ENCODE data around the gene SEZ6L2. TPM values are rescaled to one million over a fixed set of nuclear protein-coding genes. Genes with fewer than 3 reads are reported as not detected.
A peak's percentile ranks its signal among the peaks of the same experiment; 100 is the strongest.

SEZ6L2 gene
- total and polyA plus RNA-seq, 2 of the 13 experiments (the other 11 are each of a cell fraction or from before 2014, with no cell fraction given), result 14.9 to 16.9 TPM

DNA sequence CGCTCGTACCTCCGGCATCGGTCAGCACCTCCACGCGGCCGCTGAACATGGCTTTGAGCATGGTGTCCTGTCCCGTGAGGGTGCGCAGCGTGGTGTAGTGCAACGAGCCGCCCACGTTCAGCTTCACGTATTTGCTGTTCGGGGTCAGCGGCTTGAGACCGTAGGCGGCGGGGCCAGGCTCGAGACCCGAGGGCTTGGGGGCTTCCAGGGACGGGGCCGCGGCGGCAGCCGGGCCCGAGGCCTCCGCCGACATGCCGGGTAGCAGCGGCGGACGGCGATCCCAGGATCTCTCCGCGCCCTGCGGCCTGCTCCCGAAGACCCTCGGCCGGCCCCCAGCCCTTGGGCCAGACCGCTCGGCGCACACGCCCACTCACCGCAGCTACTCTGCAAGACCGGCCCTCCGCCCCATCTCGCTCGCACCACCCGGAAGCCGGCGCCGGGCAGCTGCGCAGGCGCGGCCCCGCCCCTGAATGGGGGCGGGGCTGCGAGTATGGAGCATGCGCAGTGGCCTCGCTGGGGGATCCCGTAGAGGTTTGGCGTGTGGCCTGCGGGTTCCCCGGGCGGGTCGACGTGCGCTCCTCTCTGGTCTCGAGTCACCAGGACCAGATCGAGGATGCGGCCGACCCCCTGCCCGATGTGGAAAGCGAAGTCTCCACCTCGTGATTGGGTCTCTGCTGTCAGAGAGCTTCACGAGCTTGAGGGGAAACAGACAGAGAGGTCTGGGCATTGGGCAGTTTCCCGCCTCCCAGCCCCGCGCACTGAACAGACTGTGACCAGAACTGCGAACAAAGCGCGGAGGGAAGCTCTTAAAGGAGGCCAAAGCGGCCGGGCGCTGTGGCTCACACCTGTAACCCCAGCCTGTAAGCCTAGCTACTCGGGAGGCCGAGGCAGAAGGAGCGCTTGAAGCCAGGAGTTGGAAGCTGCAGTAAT, 26.7 kb upstream of the SEZ6L2 start, which contains the start of gene KCTD13 (continued):
- TF ChIP-seq, protein P1, sequence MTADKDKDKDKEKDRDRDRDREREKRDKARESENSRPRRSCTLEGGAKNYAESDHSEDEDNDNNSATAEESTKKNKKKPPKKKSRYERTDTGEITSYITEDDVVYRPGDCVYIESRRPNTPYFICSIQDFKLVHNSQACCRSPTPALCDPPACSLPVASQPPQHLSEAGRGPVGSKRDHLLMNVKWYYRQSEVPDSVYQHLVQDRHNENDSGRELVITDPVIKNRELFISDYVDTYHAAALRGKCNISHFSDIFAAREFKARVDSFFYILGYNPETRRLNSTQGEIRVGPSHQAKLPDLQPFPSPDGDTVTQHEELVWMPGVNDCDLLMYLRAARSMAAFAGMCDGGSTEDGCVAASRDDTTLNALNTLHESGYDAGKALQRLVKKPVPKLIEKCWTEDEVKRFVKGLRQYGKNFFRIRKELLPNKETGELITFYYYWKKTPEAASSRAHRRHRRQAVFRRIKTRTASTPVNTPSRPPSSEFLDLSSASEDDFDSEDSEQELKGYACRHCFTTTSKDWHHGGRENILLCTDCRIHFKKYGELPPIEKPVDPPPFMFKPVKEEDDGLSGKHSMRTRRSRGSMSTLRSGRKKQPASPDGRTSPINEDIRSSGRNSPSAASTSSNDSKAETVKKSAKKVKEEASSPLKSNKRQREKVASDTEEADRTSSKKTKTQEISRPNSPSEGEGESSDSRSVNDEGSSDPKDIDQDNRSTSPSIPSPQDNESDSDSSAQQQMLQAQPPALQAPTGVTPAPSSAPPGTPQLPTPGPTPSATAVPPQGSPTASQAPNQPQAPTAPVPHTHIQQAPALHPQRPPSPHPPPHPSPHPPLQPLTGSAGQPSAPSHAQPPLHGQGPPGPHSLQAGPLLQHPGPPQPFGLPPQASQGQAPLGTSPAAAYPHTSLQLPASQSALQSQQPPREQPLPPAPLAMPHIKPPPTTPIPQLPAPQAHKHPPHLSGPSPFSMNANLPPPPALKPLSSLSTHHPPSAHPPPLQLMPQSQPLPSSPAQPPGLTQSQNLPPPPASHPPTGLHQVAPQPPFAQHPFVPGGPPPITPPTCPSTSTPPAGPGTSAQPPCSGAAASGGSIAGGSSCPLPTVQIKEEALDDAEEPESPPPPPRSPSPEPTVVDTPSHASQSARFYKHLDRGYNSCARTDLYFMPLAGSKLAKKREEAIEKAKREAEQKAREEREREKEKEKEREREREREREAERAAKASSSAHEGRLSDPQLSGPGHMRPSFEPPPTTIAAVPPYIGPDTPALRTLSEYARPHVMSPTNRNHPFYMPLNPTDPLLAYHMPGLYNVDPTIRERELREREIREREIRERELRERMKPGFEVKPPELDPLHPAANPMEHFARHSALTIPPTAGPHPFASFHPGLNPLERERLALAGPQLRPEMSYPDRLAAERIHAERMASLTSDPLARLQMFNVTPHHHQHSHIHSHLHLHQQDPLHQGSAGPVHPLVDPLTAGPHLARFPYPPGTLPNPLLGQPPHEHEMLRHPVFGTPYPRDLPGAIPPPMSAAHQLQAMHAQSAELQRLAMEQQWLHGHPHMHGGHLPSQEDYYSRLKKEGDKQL (CRISPR knock-in tag; IDR thresholded peaks at IDR 0.05; ENCODE audit: low read depth), result no peak
- TF ChIP-seq, protein P2, sequence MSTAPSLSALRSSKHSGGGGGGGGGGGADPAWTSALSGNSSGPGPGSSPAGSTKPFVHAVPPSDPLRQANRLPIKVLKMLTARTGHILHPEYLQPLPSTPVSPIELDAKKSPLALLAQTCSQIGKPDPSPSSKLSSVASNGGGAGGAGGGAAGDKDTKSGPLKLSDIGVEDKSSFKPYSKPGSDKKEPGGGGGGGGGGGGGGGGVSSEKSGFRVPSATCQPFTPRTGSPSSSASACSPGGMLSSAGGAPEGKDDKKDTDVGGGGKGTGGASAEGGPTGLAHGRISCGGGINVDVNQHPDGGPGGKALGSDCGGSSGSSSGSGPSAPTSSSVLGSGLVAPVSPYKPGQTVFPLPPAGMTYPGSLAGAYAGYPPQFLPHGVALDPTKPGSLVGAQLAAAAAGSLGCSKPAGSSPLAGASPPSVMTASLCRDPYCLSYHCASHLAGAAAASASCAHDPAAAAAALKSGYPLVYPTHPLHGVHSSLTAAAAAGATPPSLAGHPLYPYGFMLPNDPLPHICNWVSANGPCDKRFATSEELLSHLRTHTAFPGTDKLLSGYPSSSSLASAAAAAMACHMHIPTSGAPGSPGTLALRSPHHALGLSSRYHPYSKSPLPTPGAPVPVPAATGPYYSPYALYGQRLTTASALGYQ (CRISPR knock-in tag; IDR thresholded peaks at IDR 0.05), result peak; percentile 66; the same call in 1 of the 2 replicates
- TF ChIP-seq ARNT (IDR thresholded peaks at IDR 0.05) (no peak), SNAI1 (CRISPR knock-in tag; IDR thresholded peaks at IDR 0.05; ENCODE audit: borderline replicate concordance) (peak; percentile 66; the same call in 1 of the 2 replicates), ZNF354B (CRISPR knock-in tag; IDR thresholded peaks at IDR 0.05) (0 out of 2 replicates have a peak, but pooled peaks have one; percentile 54), ZBTB1 (CRISPR knock-in tag; IDR thresholded peaks at IDR 0.05; ENCODE audit: borderline replicate concordance) (0 out of 2 replicates have a peak, but pooled peaks have one; percentile 15), CAMTA2 (CRISPR knock-in tag; IDR thresholded peaks at IDR 0.05; ENCODE audit: borderline replicate concordance) (peak; percentile 67; the same call in 1 of the 2 replicates), ZNF441 (CRISPR knock-in tag; IDR thresholded peaks at IDR 0.05; ENCODE audit: borderline replicate concordance) (no peak), KDM6A (CRISPR knock-in tag; IDR thresholded peaks at IDR 0.05; ENCODE audit: low read depth) (0 out of 2 replicates have a peak, but pooled peaks have one; percentile 26), ASH2L (IDR thresholded peaks at IDR 0.05; ENCODE audit: insufficient read length, low read depth, low read length) (peak; percentile 66), SMC3 (IDR thresholded peaks at IDR 0.05; ENCODE audit: low read length) (no peak), KAT8 (CRISPR knock-in tag; IDR thresholded peaks at IDR 0.05) (peak; percentile 91), HNRNPUL1 (IDR thresholded peaks at IDR 0.05; ENCODE audit: low read depth, low read length) (no peak), KDM1A (CRISPR knock-in tag; IDR thresholded peaks at IDR 0.05) (no peak), ZNF225 (CRISPR knock-in tag; IDR thresholded peaks at IDR 0.05) (peak; percentile 71; the same call in 1 of the 2 replicates), ZNF350 (CRISPR knock-in tag; IDR thresholded peaks at IDR 0.05; ENCODE audit: borderline replicate concordance, low read depth) (peak; percentile 75; the same call in 1 of the 2 replicates), RFX5 (IDR thresholded peaks at IDR 0.05; ENCODE audit: low read depth, low read length) (no peak)
- TF ChIP-seq, protein P3, sequence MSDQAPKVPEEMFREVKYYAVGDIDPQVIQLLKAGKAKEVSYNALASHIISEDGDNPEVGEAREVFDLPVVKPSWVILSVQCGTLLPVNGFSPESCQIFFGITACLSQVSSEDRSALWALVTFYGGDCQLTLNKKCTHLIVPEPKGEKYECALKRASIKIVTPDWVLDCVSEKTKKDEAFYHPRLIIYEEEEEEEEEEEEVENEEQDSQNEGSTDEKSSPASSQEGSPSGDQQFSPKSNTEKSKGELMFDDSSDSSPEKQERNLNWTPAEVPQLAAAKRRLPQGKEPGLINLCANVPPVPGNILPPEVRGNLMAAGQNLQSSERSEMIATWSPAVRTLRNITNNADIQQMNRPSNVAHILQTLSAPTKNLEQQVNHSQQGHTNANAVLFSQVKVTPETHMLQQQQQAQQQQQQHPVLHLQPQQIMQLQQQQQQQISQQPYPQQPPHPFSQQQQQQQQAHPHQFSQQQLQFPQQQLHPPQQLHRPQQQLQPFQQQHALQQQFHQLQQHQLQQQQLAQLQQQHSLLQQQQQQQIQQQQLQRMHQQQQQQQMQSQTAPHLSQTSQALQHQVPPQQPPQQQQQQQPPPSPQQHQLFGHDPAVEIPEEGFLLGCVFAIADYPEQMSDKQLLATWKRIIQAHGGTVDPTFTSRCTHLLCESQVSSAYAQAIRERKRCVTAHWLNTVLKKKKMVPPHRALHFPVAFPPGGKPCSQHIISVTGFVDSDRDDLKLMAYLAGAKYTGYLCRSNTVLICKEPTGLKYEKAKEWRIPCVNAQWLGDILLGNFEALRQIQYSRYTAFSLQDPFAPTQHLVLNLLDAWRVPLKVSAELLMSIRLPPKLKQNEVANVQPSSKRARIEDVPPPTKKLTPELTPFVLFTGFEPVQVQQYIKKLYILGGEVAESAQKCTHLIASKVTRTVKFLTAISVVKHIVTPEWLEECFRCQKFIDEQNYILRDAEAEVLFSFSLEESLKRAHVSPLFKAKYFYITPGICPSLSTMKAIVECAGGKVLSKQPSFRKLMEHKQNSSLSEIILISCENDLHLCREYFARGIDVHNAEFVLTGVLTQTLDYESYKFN (CRISPR knock-in tag; conservative IDR thresholded peaks at IDR 0.05), result peak; percentile 61

Data from HepG2 (cell line).